ENCODE measurements around the gene TXLNG.

Gene TXLNG

GRCh38 chrX:16785247-16786138, 773 bp upstream of the TXLNG start:
- DNase-seq, result peak; percentile 58

DNA sequence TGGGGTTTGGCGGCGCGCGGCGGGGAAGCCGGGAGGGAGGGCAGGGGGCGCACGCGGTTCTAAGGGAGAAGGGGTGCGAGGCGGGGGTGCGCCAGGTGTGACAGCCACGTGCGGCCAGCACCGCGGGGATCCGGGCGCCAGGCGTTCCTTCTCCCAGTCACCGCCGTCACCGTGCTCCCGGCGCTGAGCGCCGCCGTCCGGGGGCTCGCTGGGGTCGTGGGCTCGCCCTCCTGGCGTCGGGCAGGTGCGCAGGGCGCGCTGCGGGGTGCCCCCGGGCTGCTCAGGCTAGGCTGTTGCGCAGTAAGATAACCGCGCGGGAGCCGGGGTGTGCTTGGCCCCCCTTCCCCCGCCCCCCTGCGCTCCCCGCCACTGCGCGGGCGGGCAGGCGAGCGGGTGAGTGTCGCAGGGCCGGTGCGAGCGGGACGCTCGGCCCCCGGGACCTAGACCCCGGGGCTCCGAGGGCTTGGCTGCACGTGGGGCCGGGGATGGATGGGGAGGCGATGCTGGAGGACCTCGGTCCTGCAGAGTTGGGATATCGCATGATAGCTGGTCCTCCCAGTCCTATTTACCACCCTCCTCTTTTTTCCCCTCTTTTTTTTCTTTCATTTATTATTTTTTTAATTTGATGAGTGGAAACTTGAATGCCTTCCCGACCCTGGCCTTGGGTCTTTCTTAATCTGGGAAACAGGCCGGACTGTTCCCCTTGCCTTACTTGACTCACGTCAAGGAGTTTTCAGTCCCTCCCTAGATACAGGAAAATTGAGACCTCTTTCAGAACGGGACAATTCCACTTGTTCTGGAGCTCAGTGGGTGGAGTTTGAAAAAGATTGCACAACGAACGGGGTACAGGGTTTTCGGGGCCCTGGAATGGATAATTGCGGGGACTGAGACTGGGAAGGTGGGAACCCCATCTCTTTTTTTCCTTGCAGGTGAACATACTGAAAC, 797 bp downstream of the TXLNG start:
- DNase-seq, result peak; percentile 53

DNA sequence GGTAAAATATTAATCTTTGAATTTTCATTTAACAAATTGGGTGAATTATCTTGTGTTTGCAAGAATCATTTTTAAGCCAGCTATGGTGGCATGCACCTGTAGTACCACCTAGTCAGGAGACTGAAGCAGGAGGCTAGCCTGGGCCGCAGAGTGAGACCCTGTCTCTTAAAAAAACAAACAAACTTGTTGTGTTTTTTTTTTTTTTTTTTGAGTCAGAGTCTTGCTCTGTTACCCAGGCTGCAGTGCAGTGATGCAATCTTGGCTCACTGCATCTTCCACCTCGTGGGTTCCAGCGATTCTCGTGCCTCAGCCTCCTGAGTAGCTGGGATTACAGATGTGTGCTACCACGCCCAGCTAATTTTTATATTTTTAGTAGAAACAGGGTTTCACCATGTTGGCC, 2.2 kb downstream of the TXLNG start:
- DNase-seq, result no peak

DNA sequence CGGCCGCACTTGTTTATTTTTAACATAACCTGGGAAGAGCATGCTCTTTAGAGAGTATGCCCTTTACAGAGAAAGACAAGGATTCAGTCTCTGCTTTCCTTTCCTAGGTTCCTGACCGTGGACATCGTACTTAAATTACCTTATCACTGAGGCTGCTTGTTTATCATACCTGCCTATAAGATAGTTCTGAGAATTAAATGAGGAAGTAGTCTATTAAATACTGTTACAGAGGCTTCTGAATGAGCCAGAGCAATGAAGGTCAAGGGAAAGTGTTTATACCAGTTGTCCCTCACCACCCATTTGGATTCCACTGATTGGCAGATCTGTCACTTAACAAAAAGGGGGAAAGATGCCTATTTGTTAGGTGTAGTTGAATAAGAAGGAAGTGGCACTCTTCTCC, 10.0 kb downstream of the TXLNG start:
- no peak for DNase-seq

DNA sequence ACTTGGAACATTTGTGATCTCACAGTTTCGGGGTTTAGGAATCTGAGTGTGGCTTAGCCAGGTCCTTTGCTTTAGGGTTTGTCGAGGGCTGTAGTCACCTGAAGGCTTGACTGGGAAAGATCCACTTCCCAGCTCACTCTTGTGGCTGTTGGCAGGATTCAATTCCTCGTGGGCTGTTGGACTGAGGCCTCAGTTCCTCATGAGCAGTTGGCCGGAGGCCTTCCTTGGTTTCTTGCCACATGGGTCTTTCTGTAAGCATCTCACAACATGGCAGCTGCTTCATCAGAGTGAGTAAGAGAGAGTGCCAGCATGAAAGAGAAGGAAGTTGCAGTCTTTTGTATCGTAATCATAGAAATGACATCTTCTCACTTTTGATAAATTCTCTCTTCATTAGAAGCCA, 11.1 kb downstream of the TXLNG start:
- no peak for DNase-seq

DNA sequence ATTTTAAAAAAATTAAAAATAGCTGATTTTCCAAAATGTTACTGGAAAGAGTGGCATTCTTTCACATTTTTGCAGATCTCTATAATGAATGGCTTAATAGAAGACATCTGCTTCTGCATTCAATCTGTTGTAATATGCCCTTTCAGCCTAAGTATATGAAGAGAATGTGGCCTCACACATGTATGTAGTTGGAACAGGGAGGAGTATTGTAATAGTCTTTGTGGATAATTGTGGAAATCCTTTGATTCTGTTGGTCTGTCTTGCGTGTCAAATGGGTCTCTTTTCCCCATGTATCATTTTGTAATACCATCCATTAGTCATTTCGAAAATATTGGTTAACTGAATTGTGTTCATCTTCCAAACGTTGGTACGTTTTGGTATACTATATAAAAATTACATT, 11.6 kb downstream of the TXLNG start:
- DNase-seq, result no peak

DNA sequence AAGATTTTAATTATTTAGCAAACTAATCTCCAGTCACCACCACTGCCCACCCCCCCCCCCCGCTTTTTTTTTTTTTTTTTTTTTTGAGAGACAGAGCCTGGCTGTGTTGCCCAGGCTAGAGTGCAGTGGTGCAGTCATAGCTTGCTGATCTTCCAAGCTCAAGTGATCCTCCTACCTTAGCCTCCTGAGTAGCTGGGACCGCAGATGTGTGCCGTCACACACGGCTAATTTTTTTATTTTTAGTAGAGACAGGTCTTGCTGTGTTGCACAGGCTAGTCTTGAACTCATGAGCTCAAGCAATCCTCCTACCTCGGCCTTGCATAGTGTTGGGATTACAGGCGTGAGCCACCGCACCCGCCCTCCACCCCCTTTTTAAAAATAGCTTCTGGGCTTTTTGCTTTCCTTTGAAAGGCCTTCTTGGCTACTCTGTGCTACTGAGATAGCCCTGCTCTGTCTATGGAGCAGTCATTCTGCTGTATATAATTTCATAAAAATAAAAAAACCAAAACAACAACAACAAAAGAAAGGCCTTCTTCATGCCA, 18.7 kb downstream of the TXLNG start:
- no peak for DNase-seq

DNA sequence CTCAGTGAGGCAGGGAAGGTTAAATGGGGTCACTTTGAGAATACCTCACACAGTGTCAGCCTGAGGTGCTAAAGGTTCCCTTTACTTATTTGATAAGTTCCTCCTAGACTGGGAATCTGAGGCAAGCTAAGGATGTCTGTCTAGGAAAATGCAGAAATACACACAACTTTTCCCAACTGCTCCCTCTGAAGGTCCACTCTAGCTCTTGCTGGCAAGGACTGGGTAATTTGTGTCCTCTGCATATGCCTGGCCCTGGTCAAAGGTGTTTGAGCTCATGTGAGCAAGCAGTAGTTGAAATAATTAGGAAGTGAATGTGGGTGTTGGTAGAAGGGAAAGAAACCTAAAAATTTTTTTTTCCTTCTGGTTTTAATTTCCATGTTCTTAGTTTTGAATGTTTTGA, 21.3 kb downstream of the TXLNG start:
- peak; percentile 62 for DNase-seq

DNA sequence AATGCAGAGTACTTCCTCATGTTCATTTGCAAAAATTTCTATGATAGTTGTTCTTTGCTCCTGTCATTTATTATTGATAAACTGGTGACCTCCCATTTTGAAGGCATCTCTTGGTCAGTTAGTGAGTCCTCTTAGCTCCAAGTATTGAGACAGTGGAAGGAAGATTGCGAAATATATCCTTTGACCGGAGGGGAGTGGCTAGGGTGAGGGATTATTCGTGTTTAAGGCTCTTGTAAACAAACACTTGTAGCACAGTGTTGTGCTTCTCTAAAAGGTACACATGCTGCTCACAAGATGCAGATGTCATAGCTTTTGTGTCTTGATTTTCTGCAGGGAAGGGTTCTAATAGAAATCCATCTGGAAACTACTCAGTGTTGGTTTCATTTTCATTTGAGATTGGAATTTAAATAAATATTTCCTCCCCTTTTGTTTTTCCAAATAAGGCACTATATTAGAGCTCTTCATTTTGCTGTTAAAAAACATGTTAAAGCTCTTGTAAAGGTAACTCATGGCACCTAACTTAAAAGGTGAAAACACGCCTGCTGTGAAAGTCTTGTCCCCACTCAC, 21.8 kb downstream of the TXLNG start:
- no peak for DNase-seq

GRCh38 chrX:16814597-16814996, 28.3 kb downstream of the TXLNG start:
- no peak for DNase-seq

DNA sequence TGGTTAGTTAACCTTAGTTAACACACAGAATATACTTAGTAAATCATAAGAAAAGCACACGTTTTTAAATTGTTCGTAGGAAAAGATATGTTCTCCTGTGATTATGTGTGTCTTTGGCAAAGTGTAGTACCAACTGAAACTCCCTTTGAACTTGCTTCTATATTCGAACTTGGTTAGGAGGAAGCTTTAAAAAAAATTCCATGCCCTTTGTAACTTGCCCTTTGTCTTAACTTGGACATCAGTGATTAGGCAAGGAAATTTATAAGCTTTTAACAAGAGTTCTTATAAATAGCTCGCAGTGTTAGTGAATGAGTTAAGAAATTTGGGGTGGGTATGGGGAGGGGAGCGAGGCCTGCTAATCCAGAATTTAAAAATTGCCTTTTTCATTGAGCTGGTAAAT, 33.4 kb downstream of the TXLNG start:
- no peak for DNase-seq

DNA sequence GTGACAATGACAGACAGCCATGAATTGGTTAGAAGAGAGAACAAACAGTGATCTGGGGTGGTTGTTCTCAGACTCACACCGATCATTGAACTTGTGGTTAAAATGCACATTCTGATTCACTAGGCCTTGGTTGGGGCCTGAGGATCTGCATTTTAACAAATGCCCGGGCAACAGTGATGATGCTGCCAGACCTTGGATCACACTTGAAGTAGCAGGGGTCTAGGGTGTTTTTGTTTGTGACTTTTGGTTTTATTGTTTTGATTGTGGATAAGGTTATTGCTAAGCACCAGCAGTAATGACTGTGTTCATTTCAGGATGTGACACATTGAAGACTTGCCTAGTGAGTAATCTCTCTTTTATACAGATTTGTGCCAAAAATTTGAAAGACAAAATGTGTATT, 36.5 kb downstream of the TXLNG start:
- DNase-seq, result no peak

DNA sequence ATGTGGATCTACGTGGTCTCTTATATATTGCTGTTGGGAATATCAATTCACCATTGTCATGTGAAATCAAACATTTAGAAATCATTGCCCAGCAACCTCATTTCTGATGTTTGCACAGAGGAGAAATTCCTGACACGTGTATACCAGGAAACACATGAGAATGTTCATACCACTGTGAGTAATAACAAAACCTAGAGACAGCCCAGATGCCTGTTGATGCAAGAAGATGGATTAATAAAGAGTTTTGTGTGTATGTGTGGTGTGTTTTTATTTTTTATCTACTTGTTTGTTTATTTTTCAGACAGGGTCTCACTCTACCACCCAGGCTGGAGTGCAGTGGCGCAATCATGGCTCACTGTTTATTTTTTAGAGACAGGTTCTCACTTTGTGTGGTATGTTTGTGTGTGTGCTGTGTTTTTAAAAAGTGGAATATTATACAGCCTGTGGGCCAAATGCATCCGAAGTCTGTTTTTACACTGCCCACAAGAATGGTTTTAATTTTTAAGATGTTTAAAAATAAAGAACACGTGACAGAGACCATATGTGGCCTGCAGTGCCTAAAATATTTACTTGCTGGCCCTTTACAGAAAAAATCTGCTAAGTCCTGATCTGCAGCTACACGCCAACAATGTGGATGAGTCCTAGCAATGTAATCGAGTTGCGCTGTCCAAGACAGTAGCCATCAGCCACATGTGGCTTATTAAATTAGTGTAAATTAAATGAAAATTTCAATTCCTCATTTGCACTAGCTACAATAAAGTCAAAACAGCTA, 39.2 kb downstream of the TXLNG start:
- no peak for DNase-seq

DNA sequence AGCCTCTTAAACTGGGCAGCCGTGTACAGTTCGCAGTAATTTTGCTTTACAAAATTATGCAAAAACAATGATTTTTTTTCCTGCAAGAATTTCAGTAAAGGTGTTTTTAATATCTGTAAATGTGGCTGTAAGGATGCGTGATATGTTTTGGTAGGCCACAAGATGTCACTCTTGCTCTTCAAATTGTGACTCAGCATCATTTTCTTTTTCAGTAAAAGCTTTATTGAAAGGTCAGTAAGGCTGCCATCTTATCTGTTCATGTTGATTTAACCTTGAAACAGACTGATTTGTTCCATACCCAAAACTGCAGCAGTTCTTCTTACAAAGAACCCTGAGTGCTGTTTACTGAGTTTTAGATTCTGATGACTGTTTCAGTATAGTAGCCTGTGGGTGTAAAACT, 39.9 kb downstream of the TXLNG start:
- no peak for DNase-seq

- DNase-seq, result no peak
Measured at GRCh38 chrX:16827225-16827624, 41.0 kb downstream of the TXLNG start.

DNA sequence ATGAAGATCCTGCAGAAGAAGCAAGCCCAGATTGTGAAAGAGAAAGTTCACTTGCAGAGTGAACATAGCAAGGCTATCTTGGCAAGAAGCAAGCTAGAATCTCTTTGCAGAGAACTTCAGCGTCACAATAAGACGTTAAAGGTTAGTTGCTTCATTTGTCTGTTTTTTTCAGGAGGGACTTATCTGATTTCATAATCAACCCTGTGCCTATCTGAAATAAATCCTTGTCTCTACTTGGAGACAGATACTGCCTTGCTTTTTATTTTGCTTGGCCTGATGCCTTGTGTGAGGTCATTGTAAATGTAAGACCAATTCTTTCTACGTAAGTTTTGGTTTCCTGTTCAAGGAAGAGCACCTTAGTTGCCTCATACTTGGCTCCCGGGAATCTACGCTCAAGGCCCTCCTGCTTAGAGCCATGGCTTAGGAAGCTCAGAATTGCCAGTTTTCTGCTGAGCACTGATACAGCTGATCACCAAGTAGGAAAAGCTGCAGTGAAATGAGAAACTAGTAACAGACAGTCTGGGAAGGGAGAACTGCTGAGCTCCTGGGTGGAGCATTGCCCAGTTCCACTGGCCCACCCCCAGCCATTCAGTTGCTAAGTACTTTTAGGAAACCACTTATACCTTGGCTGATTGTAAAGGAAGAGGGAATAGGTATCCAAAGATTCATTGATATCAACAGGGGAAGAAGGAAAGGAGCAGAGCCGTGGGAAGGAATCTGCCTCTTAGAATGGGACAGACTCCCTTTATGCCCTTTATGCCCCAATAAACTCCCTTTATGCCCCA, 42.0 kb downstream of the TXLNG start:
- DNase-seq, result no peak

DNA sequence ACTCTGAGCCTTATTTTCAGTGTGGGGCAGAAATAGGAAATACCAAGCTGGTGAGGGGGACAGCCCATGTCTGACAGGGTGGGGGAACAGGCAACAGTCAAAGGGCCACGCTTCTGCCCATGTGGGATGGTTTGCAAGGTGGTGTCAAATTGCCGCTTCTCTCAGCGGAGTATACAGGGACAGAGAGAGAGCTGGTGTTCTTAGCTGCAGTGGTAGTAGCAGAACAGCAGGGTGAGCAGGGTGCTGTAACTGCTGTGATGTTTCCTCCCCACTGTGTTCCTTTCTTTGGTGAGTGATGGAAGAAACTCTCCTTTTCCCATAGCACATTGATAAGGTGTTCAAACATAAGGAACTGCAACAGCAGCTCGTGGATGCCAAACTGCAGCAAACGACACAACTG, 46.0 kb downstream of the TXLNG start:
- no peak for DNase-seq

- DNase-seq, result no peak
Measured at GRCh38 chrX:16834806-16835205, 48.5 kb downstream of the TXLNG start.

- peak; percentile 84 for DNase-seq
Measured at GRCh38 chrX:16836371-16836770, 50.1 kb downstream of the TXLNG start.

GRCh38 chrX:16838202-16839066, 52.2 kb downstream of the TXLNG start:
- DNase-seq, result no peak
